ENCODE measurements around the gene ACSM2B. TPM values are rescaled to one million over a fixed set of nuclear protein-coding genes. Genes with fewer than 3 reads are reported as not detected.

ACSM2B gene
- total RNA-seq, 1 experiment from 2014 or later = not detected

DNA sequence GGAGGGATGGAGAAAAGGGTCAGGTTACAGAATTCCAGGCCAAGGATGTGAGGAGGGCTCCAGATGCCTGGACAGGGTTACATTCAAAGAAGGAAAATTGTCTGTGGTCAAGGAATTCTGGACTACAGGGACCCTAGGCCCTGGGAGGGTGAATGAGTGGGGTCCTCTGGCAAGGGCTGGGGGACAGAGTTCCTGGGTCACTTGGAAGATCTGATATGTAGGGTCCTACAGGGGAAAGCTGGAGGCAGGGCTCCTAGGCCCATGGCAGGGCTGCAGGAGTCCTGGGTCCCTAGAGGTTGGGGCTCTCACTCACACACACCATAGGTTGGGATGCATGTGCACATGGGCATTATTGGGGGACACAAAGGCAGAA is 46.3 kb upstream of the ACSM2B start:
- CTCF ChIA-PET = no interaction called here
- Histone ChIP-seq H4K20me1 (ENCODE audit: low read length) (no peaks in the 10 kb centered on the region), H3K36me3 (ENCODE audit: low read depth, low read length) (no peaks in the 10 kb centered on the region), H3K9me2 (replicated peaks; ENCODE audit: low read length) (no peaks in the 10 kb centered on the region), H3F3A (ENCODE audit: low read length, unreplicated experiment) (no peaks in the 10 kb centered on the region), H2AFZ (ENCODE audit: low read length) (no peak overlapping the region), H3K79me2 (ENCODE audit: low read length) (no peaks in the 10 kb centered on the region), H3K27me3 (ENCODE audit: low read length) (peaks cover 12% of the 10 kb centered on the region; the same call in 1 of the 2 replicates), H3K4me3 (ENCODE audit: low read length) (no peak overlapping the region), H3K4me2 (ENCODE audit: low read length) (no peak overlapping the region), H3K9me3 (ENCODE audit: low read length) (no peaks in the 10 kb centered on the region), H3K4me1 (ENCODE audit: insufficient read depth, low read length) (no peaks in the 10 kb centered on the region), H3K9ac (ENCODE audit: low read length) (no peak overlapping the region), H3K27ac (ENCODE audit: low read length) (no peak overlapping the region)
- no TSS peak for BruUV-seq (replicated peaks)
- DNase-seq (no peak), ATAC-seq (no peak)
- POLR2A ChIA-PET (ENCODE audit: unreplicated experiment) = no interaction called here
- TF ChIP-seq CTCF (conservative IDR thresholded peaks at IDR 0.05; ENCODE audit: low read depth, low read length) (no peak), EZH2 (IDR thresholded peaks at IDR 0.05; ENCODE audit: low read length, unreplicated experiment) (no peak), EZH2phosphoT487 (IDR thresholded peaks at IDR 0.05; ENCODE audit: borderline replicate concordance, low read length) (no peak)
- intact Hi-C loops (cut with micrococcal nuclease) = no loop called here

DNA sequence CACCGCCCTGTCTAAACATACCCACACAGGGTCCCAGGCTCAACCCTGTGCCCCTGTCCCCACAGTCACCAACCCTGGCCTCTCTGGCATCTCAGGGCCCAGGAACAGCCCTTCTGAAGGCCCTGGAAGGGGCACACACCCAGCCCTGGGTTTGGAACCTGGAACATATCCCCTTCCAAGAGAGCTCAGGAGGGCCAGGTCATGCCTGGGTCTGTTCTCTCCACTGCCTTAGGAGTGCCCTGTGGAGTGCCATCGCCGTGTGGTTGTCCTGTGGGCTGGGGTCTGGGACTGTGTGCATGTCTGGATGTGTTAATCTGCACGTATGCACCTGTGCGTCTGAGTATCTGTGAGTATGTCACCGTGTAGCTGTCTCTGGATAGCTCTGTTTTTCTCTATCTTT is 45.2 kb upstream of the ACSM2B start:
- Histone ChIP-seq H3K36me3 (ENCODE audit: low read depth, low read length) (no peaks in the 10 kb centered on the region), H3K4me1 (ENCODE audit: insufficient read depth, low read length) (no peaks in the 10 kb centered on the region), H3K9ac (ENCODE audit: low read length) (no peak overlapping the region), H3F3A (ENCODE audit: low read length, unreplicated experiment) (no peaks in the 10 kb centered on the region), H3K27me3 (ENCODE audit: low read length) (peaks cover 12% of the 10 kb centered on the region; the same call in 1 of the 2 replicates), H2AFZ (ENCODE audit: low read length) (no peak overlapping the region), H3K9me3 (ENCODE audit: low read length) (no peaks in the 10 kb centered on the region), H3K9me2 (replicated peaks; ENCODE audit: low read length) (no peaks in the 10 kb centered on the region), H4K20me1 (ENCODE audit: low read length) (no peaks in the 10 kb centered on the region), H3K4me3 (ENCODE audit: low read length) (no peak overlapping the region), H3K27ac (ENCODE audit: low read length) (no peak overlapping the region), H3K79me2 (ENCODE audit: low read length) (no peaks in the 10 kb centered on the region), H3K4me2 (ENCODE audit: low read length) (no peak overlapping the region)
- POLR2A ChIA-PET (ENCODE audit: unreplicated experiment) = no interaction called here
- intact Hi-C loops (cut with micrococcal nuclease) = no loop called here
- DNase-seq (no peak), ATAC-seq (no peak)
- CTCF ChIA-PET = no interaction called here
- BruUV-seq (replicated peaks) = no TSS peak
- TF ChIP-seq EZH2 (IDR thresholded peaks at IDR 0.05; ENCODE audit: low read length, unreplicated experiment) (no peak), CTCF (conservative IDR thresholded peaks at IDR 0.05; ENCODE audit: low read depth, low read length) (no peak), EZH2phosphoT487 (IDR thresholded peaks at IDR 0.05; ENCODE audit: borderline replicate concordance, low read length) (no peak)

- POLR2A ChIA-PET (ENCODE audit: unreplicated experiment) = no interaction called here
- H3K4me3 ChIP-seq (ENCODE audit: low read length) = no peak overlapping the region
- H3K27me3 ChIP-seq (ENCODE audit: low read length) = peaks cover 15% of the 10 kb centered on the region; the same call in 1 of the 2 replicates
- no peaks in the 10 kb centered on the region for H3K4me1 ChIP-seq (ENCODE audit: insufficient read depth, low read length)
- DNase-seq (no peak), ATAC-seq (no peak)
- no peak overlapping the region for H3K4me2 ChIP-seq (ENCODE audit: low read length)
- CTCF ChIA-PET = no interaction called here
- no peaks in the 10 kb centered on the region for H3K9me2 ChIP-seq (replicated peaks; ENCODE audit: low read length)
- H3K36me3 ChIP-seq (ENCODE audit: low read depth, low read length) = no peaks in the 10 kb centered on the region
- intact Hi-C loops (cut with micrococcal nuclease) = no loop called here
- no peak overlapping the region for H3K9ac ChIP-seq (ENCODE audit: low read length)
- H3K9me3 ChIP-seq (ENCODE audit: low read length) = no peaks in the 10 kb centered on the region
- no peak for TF ChIP-seq CTCF (conservative IDR thresholded peaks at IDR 0.05; ENCODE audit: low read depth, low read length)
- TF ChIP-seq EZH2phosphoT487 (IDR thresholded peaks at IDR 0.05; ENCODE audit: borderline replicate concordance, low read length) = no peak
- TF ChIP-seq EZH2 (IDR thresholded peaks at IDR 0.05; ENCODE audit: low read length, unreplicated experiment) = no peak
- no TSS peak for BruUV-seq (replicated peaks)
- no peak overlapping the region for H3K27ac ChIP-seq (ENCODE audit: low read length)
- no peaks in the 10 kb centered on the region for H4K20me1 ChIP-seq (ENCODE audit: low read length)
- no peaks in the 10 kb centered on the region for H3K79me2 ChIP-seq (ENCODE audit: low read length)
- no peaks in the 10 kb centered on the region for H3F3A ChIP-seq (ENCODE audit: low read length, unreplicated experiment)
- no peak overlapping the region for H2AFZ ChIP-seq (ENCODE audit: low read length)
Observed at GRCh38 chr16:20620770-20621169, 44.6 kb upstream of the ACSM2B start.

Data from PC-3 (cell line).